H9 (cell line): ENCODE data around the gene WFIKKN1. TPM values are rescaled to one million over a fixed set of nuclear protein-coding genes. Genes with fewer than 3 reads are reported as not detected.
A peak's percentile ranks its signal among the peaks of the same experiment; 100 is the strongest.

Experiments used
- DNase-seq: peaks from one replicate; pipeline ENCODE4 v3.0.0-alpha.2; 2017
- H2AFZ ChIP-seq: one replicate; pipeline ENCODE4 v1.6.1; 2013; ENCODE audit warnings: mild to moderate bottlenecking, low read length, control low read depth, moderate library complexity
- H2AK5ac ChIP-seq: 2 replicates; pipeline ENCODE4 v1.6.1; 2013; ENCODE audit warnings: low read length, control low read depth, mixed read lengths; ENCODE audit not compliant: insufficient read length
- H2BK120ac ChIP-seq: one replicate; pipeline ENCODE4 v1.6.1; 2013; ENCODE audit warnings: low read depth, mild to moderate bottlenecking, low read length, control low read depth, inconsistent platforms; ENCODE audit not compliant: poor library complexity, severe bottlenecking
- H2BK12ac ChIP-seq: 2 replicates; pipeline ENCODE4 v1.6.1; 2013; ENCODE audit warnings: low read length, control low read depth, mixed read lengths, low read depth; ENCODE audit not compliant: insufficient read length
- H2BK15ac ChIP-seq: 2 replicates; pipeline ENCODE4 v1.6.1; 2013; ENCODE audit warnings: low read depth, low read length, control low read depth
- H2BK20ac ChIP-seq: one replicate; pipeline ENCODE4 v1.6.1; 2013; ENCODE audit warnings: low read depth, mild to moderate bottlenecking, low read length, control low read depth, inconsistent platforms; ENCODE audit not compliant: poor library complexity, severe bottlenecking
- H2BK5ac ChIP-seq: 2 replicates; pipeline ENCODE4 v1.6.1; 2013; ENCODE audit warnings: low read length, control low read depth, mixed read lengths; ENCODE audit not compliant: insufficient read length
- H3K14ac ChIP-seq: 2 replicates; pipeline ENCODE4 v1.6.1; 2013; ENCODE audit warnings: low read length, control low read depth; ENCODE audit not compliant: insufficient read depth
- H3K18ac ChIP-seq: 2 replicates; pipeline ENCODE4 v1.6.1; 2013; ENCODE audit warnings: low read depth, mild to moderate bottlenecking, mixed read lengths, low read length, control low read depth; ENCODE audit not compliant: insufficient read length
- H3K23ac ChIP-seq: 2 replicates; pipeline ENCODE4 v1.6.1; 2013; ENCODE audit warnings: low read length, control low read depth, mixed read lengths, low read depth; ENCODE audit not compliant: insufficient read length
- H3K23me2 ChIP-seq: 2 replicates; pipeline ENCODE4 v1.6.1; 2013; ENCODE audit warnings: low read depth, mild to moderate bottlenecking, mixed read lengths, low read length, control low read depth; ENCODE audit not compliant: insufficient read length, poor library complexity, severe bottlenecking
- H3K27ac ChIP-seq: 2 replicates; pipeline ENCODE4 v1.5.1; 2013; ENCODE audit warnings: low read length, control low read depth, mixed read lengths, low read depth; ENCODE audit not compliant: insufficient read length
- H3K27me3 ChIP-seq: 2 replicates; pipeline ENCODE4 v1.6.1; 2013; ENCODE audit warnings: low read length, control low read depth, inconsistent platforms; ENCODE audit not compliant: insufficient read depth
- H3K4ac ChIP-seq: 2 replicates; pipeline ENCODE4 v1.6.1; 2013; ENCODE audit warnings: low read depth, mild to moderate bottlenecking, control low read depth, inconsistent platforms, low read length, moderate library complexity
- H3K4me1 ChIP-seq: 2 replicates; pipeline ENCODE4 v1.6.1; 2013; ENCODE audit warnings: low read length, control low read depth, inconsistent platforms; ENCODE audit not compliant: insufficient read depth
- H3K4me2 ChIP-seq: 2 replicates; pipeline ENCODE4 v1.6.1; 2013; ENCODE audit warnings: low read length, control low read depth, mixed read lengths; ENCODE audit not compliant: insufficient read length, insufficient read depth
- H3K56ac ChIP-seq: 2 replicates; pipeline ENCODE4 v1.6.1; 2013; ENCODE audit warnings: low read depth, mild to moderate bottlenecking, mixed read lengths, low read length, control low read depth; ENCODE audit not compliant: insufficient read length
- H3K79me1 ChIP-seq: 2 replicates; pipeline ENCODE4 v1.6.1; 2013; ENCODE audit warnings: low read depth, mild to moderate bottlenecking, moderate library complexity, low read length, control low read depth, inconsistent platforms; ENCODE audit not compliant: insufficient read depth, poor library complexity, severe bottlenecking
- H3K79me2 ChIP-seq: 2 replicates; pipeline ENCODE4 v1.6.1; 2013; ENCODE audit warnings: low read length, control low read depth, inconsistent platforms; ENCODE audit not compliant: insufficient read depth
- H3K9ac ChIP-seq: 2 replicates; pipeline ENCODE4 v1.6.1; 2013; ENCODE audit warnings: low read length, control low read depth, mixed read lengths; ENCODE audit not compliant: insufficient read length; ENCODE audit errors: extremely low read depth
- H3K9me3 ChIP-seq: one replicate; pipeline ENCODE4 v1.6.1; 2013; ENCODE audit warnings: low read depth, low read length, inconsistent platforms; ENCODE audit not compliant: control insufficient read depth
- H3T11ph ChIP-seq: one replicate; pipeline ENCODE4 v1.6.1; 2013; ENCODE audit warnings: mild to moderate bottlenecking, low read length, control low read depth, inconsistent platforms
- H4K20me1 ChIP-seq: one replicate; pipeline ENCODE4 v1.6.1; 2013; ENCODE audit not compliant: control insufficient read depth, insufficient read length, insufficient read depth
- H4K5ac ChIP-seq: 2 replicates; pipeline ENCODE4 v1.6.1; 2013; ENCODE audit warnings: low read depth, mild to moderate bottlenecking, mixed read lengths, low read length, control low read depth; ENCODE audit not compliant: insufficient read length
- H4K8ac ChIP-seq: replicated peaks from 2 replicates; pipeline ENCODE4 v1.6.1; 2013; ENCODE audit warnings: low read length, control low read depth, mixed read lengths, low read depth; ENCODE audit not compliant: insufficient read length
- H4K91ac ChIP-seq: 2 replicates; pipeline ENCODE4 v1.6.1; 2013; ENCODE audit warnings: low read depth, mild to moderate bottlenecking, moderate library complexity, mixed read lengths, low read length, control low read depth; ENCODE audit not compliant: insufficient read length
- H3K27ac Mint-ChIP-seq, 3 experiments: 2 replicates in 2 of 3; 3 replicates in 1 of 3; pipeline ENCODE4 v1.8.0; 2020 to 2021; ENCODE audit warnings: mixed read lengths in 3 of 3, mild to moderate bottlenecking in 1 of 3, moderate library complexity in 1 of 3
- H3K27me3 Mint-ChIP-seq: 2 replicates; pipeline ENCODE4 v1.8.0; 2021; ENCODE audit warnings: low read depth, mild to moderate bottlenecking, moderate library complexity, mixed read lengths
- H3K36me3 Mint-ChIP-seq, 3 experiments: 2 replicates in 2 of 3; 3 replicates in 1 of 3; pipeline ENCODE4 v1.8.0; 2020 to 2021; ENCODE audit warnings: low read depth in 3 of 3, mixed read lengths in 3 of 3; ENCODE audit not compliant: insufficient read depth in 1 of 3
- H3K4me1 Mint-ChIP-seq, 2 experiments: 2 replicates each; pipeline ENCODE4 v1.8.0; 2020; ENCODE audit warnings: mixed read lengths in 2 of 2
- H3K4me3 Mint-ChIP-seq, 2 experiments: 2 replicates in 1 of 2; 3 replicates in 1 of 2; pipeline ENCODE4 v1.8.0; 2020 to 2021; ENCODE audit warnings: mild to moderate bottlenecking in 2 of 2, mixed read lengths in 2 of 2, moderate library complexity in 1 of 2
- H3K9me3 Mint-ChIP-seq, 2 experiments: 2 replicates in 1 of 2; 3 replicates in 1 of 2; pipeline ENCODE4 v1.8.0; 2020; ENCODE audit warnings: mild to moderate bottlenecking in 2 of 2, mixed read lengths in 2 of 2, moderate library complexity in 1 of 2
- WGBS: extraction: QIAGEN DNeasy Blood & Tissue Kit; methylation state at CpG from one replicate; pipeline ENCODE4 v1.1.7; 2013; ENCODE audit warnings: missing lambda C conversion rate, low lambda C conversion rate, mixed read lengths; ENCODE audit not compliant: insufficient read length; ENCODE audit errors: extremely low coverage; 5-methylcytosine and 5-hydroxymethylcytosine counted together
- total RNA-seq: library from RNA; stranded (reverse); gene quantifications from 2 replicates; pipeline ENCODE4 v1.2.1, GENCODE V29; 2021
- TF ChIP-seq, protein P1 (sequence below): fragments of 200-600 bp; sonication (generic); conservative IDR thresholded peaks from 3 replicates; pipeline ENCODE4 v1.8.0; 2021; ENCODE audit warnings: antibody characterized with exemption, mild to moderate bottlenecking

WFIKKN1 gene
- total RNA-seq, 1 experiment from 2014 or later = 8.3 TPM

DNA sequence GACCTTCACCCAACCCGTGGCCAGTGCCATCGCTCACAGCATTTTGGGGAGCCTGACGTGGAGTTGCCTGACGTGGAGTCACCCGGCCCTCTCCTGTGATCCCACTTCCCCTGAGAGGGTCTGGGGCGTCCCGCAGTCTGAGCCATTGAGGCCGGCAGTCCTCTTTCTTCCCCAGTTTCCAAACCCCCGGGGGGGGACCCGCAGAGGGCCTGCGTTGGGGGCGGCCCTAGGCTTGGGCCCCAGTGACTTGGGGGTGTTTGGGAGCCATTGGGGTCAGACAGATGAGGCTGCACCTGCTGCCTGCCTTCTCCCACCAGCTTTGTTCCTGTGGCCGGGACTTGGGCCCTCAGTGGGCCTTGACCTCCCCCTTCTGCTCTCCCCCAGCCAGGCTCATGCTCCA lies 38.9 kb downstream of the WFIKKN1 start:
- no peaks in the 10 kb centered on the region for H4K20me1 ChIP-seq
- H3K79me1 ChIP-seq = no peaks in the 10 kb centered on the region
- H3K23me2 ChIP-seq = no peaks in the 10 kb centered on the region
- TF ChIP-seq, protein P1, sequence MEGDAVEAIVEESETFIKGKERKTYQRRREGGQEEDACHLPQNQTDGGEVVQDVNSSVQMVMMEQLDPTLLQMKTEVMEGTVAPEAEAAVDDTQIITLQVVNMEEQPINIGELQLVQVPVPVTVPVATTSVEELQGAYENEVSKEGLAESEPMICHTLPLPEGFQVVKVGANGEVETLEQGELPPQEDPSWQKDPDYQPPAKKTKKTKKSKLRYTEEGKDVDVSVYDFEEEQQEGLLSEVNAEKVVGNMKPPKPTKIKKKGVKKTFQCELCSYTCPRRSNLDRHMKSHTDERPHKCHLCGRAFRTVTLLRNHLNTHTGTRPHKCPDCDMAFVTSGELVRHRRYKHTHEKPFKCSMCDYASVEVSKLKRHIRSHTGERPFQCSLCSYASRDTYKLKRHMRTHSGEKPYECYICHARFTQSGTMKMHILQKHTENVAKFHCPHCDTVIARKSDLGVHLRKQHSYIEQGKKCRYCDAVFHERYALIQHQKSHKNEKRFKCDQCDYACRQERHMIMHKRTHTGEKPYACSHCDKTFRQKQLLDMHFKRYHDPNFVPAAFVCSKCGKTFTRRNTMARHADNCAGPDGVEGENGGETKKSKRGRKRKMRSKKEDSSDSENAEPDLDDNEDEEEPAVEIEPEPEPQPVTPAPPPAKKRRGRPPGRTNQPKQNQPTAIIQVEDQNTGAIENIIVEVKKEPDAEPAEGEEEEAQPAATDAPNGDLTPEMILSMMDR = no peak
- H3K56ac ChIP-seq = no peak overlapping the region
- Mint-ChIP-seq H3K27ac (no peak overlapping the region), H3K9me3 (no peaks in the 10 kb centered on the region), H3K4me1 (peaks cover 3% of the 10 kb centered on the region in 2 experiments), H3K36me3 (peaks cover 11 to 27% (median 27%) of the 10 kb centered on the region in 3 experiments; a peak in 6 of 7 replicates), H3K4me3 (peak overlapping the region; percentile 77 to 82), H3K27me3 (no peaks in the 10 kb centered on the region)
- H3K23ac ChIP-seq = no peak overlapping the region
- no peak overlapping the region for H3T11ph ChIP-seq
- H3K4me2 ChIP-seq = no peak overlapping the region
- H4K91ac ChIP-seq = no peak overlapping the region
- H2BK20ac ChIP-seq = no peak overlapping the region
- H2AFZ ChIP-seq = no peak overlapping the region
- no peak overlapping the region for H3K27ac ChIP-seq
- no peak overlapping the region for H3K4ac ChIP-seq
- no peak overlapping the region for H2BK15ac ChIP-seq
- H3K4me1 ChIP-seq = no peaks in the 10 kb centered on the region
- no peaks in the 10 kb centered on the region for H3K27me3 ChIP-seq
- no peak overlapping the region for H3K18ac ChIP-seq
- H4K5ac ChIP-seq = no peak overlapping the region
- H2BK12ac ChIP-seq = no peak overlapping the region
- H2BK120ac ChIP-seq = no peak overlapping the region
- H3K14ac ChIP-seq = no peak overlapping the region
- no CpG with 5 or more reads among the region's 13 CpGs for WGBS
- no peak overlapping the region for H2BK5ac ChIP-seq
- H3K9me3 ChIP-seq = no peaks in the 10 kb centered on the region
- H4K8ac ChIP-seq = no peak overlapping the region
- no peak overlapping the region for H2AK5ac ChIP-seq
- H3K79me2 ChIP-seq = no peaks in the 10 kb centered on the region; the same call in 1 of the 2 replicates
- DNase-seq = no peak
- no peak overlapping the region for H3K9ac ChIP-seq
